NCI-H2029 (cell line): Measurements from ENCODE around the gene TM6SF1.
"Not testable (repeated sequence)": the region's sequence is repeated elsewhere in the genome, so short reads cannot be mapped to it uniquely, and the experiment has no call there.

Experiments
- DNase-seq: peaks from one replicate; lab custom pipeline; 2025; lab: John Stamatoyannopoulos, UW

TM6SF1 gene

DNA sequence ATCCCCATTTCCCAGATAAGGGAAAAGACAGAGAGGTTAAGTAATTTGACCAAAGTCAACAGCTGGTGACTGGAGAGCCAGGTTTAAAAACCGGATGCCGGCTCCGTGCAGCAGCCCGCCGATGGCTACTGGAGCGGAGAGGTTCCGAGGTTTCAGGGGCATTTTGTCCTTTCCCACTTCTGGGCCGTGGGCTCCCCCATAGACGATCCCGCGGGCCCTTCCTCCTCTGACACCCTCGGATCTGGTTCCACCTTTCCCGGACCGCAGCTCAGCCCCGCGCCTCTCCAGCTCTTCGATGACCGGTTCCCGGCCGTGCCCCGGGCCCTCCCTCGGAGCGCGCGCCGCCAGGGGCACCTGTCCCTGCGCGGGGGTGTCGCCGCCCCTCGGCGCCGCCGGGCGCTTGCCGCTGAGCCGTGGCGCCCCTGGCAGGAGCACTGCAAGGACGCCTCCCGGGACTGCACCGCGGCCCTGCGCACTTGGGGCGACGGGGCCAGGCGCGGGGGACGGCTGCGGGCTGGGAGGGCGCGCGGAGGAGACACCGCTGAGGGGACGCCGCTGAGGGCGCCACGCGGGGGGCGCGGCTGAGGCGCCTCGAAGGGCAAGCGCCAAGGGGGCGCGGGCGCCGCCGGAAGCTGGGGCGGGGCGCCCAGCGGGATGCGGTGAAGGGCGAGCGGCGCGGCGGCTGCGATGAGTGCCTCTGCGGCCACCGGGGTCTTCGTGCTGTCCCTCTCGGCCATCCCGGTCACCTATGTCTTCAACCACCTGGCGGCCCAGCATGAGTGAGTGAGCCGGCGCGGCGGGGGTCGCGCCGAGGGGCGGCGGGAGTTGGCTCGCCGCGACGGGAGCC is at the start of gene TM6SF1:
Gene TM6SF1, plus strand, starts transcription at position 652 of the 847 bp plus-strand sequence. Its CDS starts 36 bp downstream, at position 688.
- DNase-seq, result no peak

GRCh38 chr15:83057696-83058376 is 49.6 kb upstream of the TM6SF1 start:
- no peak for DNase-seq

DNA sequence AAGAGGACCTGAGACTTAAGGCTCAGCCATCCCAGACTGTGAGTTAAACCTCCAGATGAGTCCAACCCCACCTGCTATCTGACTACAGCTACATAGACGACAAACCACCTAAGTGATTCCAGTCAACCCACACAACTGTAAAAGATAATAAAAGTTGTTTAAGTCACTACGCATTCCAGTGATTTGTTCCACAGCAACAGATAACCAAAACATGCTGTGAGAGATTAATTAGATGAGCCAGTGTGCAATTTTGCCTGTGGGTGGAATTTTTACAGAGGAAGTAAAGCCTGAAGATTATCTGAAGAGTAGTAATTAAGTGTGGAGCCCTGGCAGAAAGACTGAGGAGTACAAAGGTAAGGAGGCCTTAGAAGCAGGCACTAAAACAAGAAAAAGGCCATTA is 45.8 kb upstream of the TM6SF1 start:
- DNase-seq, result no peak

DNA sequence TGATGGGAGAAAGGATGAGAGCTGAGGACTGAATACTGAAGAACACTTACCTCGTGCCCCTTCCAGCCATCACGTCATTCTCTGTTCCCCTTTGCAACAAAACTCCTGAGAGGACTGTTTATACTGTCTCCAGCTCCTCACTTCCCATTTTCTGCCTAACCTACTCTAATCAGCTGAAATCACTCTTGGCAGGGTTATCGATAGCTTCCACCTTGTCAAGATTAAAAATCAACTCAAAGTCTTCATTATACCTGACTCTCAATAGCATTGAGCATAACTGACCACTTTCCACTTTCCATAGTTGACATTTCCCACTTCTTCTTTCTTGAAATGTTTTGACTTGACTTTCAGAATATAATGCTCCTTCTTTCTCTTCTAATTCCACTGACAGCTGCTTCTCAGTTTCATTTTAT is 44.7 kb upstream of the TM6SF1 start:
- no peak for DNase-seq

DNA sequence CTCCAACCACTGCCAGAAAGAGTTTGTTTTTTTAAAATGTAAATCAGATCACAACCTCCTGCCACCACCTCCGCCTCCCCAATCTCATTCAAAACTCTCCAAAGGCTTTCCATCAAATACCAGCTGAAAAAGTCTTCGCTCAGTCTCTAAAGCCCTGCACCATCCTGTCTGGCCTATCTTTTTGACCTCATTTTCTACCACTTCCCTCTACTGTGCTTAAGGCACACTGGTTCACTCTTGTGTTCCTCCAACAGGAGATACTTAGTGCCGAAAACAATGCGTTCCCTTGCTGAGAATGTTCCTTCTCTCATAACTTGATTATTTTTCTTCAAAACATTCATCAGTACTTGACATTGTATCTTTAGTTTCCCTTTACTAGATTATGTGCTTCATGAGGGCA is 43.9 kb upstream of the TM6SF1 start:
- no peak for DNase-seq

DNA sequence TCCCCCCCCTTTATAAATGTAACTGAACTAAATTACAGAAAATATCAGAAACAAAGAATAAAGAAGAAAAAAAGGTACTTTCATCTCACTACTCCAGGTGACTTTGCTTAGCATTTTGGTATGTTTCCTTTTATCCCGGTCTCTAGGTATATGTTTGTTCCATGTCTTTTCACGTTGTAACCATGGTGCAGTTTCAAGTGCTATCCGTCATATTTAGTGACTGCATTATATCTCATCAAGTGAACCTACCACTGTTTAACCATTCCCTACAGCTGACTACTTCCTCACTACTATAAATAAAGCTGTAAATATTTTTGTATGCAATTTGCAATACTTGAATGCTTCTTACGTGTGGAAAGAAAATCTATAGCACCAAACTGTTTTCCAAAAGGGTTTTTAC is 42.6 kb upstream of the TM6SF1 start:
- peak; percentile 52 for DNase-seq

DNA sequence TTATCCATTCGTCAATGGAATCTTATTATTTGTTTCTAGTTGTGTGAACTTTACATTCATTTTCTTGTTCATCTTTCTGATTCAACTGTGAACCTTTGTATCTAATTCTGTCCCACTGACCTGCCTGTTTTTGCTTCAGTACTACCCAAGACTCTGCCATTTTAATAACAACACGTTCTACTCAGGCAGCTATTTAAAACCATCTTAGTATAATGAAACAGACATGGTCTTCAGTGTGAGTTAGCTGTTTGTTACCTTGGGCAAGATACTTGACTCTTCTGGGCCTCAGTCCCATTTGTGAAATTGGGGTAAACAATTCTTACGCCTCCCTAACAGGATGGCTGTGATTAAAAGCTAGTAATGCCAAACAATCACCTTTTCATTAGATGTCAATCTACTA is 42.0 kb upstream of the TM6SF1 start:
- DNase-seq, result no peak

- DNase-seq, result no peak
Observed at GRCh38 chr15:83066034-83066733, 41.3 kb upstream of the TM6SF1 start.

DNA sequence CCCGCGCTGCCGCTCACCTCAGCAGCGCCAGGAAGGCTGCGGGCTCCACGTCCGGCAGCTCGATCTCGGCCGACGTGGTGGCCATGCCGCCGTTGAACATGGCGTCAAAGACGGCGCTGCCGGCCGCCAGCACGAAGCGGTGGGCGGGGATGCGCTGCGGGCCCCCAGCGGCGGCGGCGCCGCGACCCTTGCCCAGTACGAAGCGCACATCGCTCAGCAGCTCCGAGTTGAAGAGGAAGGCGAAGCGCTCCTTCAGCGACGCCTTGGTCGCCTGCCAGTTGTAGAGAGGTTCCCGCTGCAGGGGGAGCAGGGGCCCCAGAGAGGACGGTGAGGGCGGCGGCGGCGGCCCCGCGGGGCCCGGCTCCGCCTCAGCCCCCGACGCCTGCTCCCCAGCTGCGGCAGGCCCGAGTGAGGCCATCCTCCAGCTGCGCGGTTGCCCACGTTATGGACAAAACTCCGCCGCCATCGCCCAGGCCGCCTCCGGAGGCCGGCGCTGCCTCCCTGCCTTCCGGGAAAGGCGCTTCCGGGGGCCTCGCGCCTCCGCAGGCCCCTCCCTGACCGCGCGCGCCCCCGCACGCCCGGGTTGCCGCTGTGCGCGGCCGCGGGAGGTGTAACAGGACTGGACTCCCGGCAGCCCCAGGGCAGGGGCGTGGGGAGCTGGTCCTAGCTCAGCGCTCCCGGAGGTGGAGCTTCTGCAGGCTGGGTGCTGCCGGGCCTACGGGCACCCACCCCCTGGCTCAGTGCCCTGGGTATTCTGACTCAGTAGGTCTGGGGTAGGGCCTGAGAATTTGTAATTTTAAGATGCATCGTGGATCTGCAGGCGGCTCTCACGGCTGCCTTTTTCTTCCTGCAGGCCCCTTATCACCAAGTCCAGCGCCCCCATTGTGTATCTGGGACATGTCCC is 40.5 kb upstream of the TM6SF1 start, which contains the start of gene BTBD1:
Gene BTBD1, minus strand, starts transcription at position 519 of the 904 bp plus-strand sequence. Its CDS starts 101 bp downstream, at position 418.
- peak; percentile 44 for DNase-seq

DNA sequence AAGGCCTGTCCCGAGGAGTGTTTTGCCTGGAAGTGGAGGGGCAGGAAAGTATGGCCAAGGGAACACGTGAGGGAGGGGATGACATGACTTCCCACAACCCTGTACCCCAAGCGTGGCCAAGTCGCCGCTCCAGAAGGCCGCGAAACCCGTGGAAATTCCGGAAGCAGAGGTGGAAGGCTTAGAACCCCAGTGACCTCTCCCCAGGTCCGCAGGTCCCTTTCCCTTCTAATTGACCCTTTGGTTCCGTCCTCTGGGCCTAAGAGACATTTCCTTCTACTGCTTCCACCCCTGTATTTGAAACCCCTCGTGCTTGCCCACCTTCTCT is 39.8 kb upstream of the TM6SF1 start:
- no peak for DNase-seq

- DNase-seq, result no peak
Observed at GRCh38 chr15:83068054-83068453, 39.4 kb upstream of the TM6SF1 start.

- DNase-seq, result not testable (repeated sequence)
Observed at GRCh38 chr15:83069211-83069642, 38.2 kb upstream of the TM6SF1 start.

- no peak for DNase-seq
Observed at GRCh38 chr15:83077491-83078230, 29.8 kb upstream of the TM6SF1 start.

DNA sequence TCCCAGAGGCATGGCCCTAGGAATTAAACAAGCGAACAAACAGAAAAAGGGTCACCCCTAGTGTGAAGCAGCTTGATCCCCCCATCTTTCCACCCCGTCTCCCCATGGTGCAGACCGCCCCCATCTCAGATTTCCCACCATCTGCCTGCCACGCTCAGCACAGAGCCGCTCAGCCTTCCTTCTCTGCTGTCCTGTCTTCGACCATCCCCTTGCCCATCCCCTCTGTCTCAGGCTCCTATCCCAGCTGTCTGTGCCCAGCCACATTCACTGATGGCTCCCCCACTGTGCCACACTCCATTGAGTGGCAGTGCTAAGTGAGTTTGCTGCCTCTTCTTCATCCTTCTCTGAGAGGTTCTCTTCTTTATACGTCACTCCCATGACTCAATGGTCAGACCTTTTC is 28.7 kb upstream of the TM6SF1 start:
- DNase-seq, result no peak

GRCh38 chr15:83081256-83082014 is 26.0 kb upstream of the TM6SF1 start:
- DNase-seq, result no peak

- no peak for DNase-seq
Observed at GRCh38 chr15:83082730-83083386, 24.6 kb upstream of the TM6SF1 start.

DNA sequence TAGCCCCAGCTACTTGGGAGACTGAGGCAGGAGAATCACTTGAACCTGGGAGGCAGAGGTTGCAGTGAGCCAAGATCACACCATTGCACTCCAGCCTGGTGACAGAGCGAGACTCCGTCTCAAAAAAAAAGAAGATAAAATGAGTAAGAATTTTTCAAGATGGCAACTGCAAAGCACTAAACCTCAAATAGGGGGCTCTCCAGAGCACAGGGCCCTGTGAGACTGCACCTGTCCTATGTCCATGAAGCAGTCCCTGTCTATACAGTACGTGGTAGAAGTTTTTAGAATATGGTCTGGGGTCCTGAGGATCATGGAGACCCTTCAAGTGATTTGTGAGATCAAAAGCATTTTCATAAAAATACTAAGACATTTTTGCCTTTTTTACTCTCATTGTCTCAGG is 22.0 kb upstream of the TM6SF1 start:
- not testable (repeated sequence) for DNase-seq

DNA sequence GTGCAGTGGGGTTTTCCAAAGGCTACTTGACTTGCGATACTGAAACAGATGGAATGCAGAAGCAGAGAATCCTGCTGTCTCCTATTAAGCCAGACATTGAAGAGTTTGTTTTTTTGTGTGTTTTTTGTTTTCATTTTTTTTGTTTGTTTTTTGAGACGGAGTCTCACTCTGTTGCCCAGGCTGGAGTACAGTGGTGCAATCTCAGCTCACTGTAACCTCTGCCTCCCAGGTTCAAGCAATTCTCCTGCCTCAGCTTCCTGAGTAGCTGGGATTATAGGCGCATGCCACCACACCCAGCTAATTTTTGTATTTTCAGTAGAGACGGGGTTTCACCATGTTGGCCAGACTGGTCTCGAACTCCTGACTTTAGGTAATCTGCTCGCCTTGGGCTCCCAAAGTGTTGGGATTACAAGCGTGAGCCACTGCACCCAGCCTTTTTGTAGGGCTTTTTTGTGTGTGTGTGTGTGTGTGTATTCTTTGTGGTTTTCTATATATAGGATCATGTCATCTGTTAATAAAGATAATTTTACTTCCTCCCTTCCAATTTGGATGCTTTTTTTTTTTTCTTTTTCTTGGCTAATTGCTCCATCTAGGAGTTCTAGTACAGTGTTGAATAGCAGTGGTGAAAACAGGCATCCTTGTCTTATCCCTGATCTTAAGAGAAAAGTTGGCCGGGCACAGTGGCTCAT is 21.4 kb upstream of the TM6SF1 start:
- not testable (repeated sequence) for DNase-seq

GRCh38 chr15:83087576-83087975 is 19.9 kb upstream of the TM6SF1 start:
- DNase-seq, result no peak
